ENCODE results near the gene L3MBTL4. TPM values are rescaled to one million over a fixed set of nuclear protein-coding genes. Genes with fewer than 3 reads are reported as not detected.

The L3MBTL4 gene
- total RNA-seq, 1 experiment from 2014 or later: 1.4 TPM

DNA sequence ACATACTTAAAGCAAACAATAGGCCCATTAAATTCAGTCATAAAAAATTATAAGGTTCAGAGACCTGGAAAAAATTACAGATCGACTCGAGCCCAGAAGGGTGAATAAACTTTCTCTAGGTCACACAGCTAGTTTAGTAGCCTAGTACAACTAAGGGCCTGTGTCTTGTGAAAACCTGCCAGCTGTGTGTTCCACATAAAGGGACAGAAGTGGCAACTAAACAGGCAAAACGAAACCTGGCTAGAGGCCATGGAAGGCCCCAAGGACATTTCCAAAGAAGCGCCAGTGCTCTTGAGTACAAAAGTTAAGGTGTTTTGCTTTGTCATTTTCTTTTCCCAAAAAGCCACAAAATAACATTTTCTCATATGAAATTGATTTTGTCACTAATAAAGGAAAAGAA is 164.9 kb downstream of the L3MBTL4 start:
- Mint-ChIP-seq H3K36me3 (no peaks in the 10 kb centered on the region), H3K9me3 (no peaks in the 10 kb centered on the region), H3K4me1 (no peaks in the 10 kb centered on the region), H3K4me3 (no peak overlapping the region), H3K27ac (no peak overlapping the region), H3K27me3 (ENCODE audit: low read depth) (no peaks in the 10 kb centered on the region)
- no peak for ATAC-seq
- TF ChIP-seq OVOL2 (CRISPR knock-in tag; IDR thresholded peaks at IDR 0.05; ENCODE audit: borderline replicate concordance) (no peak), ATF3 (CRISPR knock-in tag; conservative IDR thresholded peaks at IDR 0.05) (no peak), SP1 (CRISPR knock-in tag; conservative IDR thresholded peaks at IDR 0.05) (no peak), AFF4 (CRISPR knock-in tag; IDR thresholded peaks at IDR 0.05; ENCODE audit: borderline replicate concordance) (no peak), MYBL2 (CRISPR knock-in tag; IDR thresholded peaks at IDR 0.05) (no peak), HMGA2 (CRISPR knock-in tag; IDR thresholded peaks at IDR 0.05) (no peak), JAZF1 (CRISPR knock-in tag; IDR thresholded peaks at IDR 0.05) (no peak), ZNF423 (CRISPR knock-in tag; IDR thresholded peaks at IDR 0.05) (no peak), PRRX2 (CRISPR knock-in tag; IDR thresholded peaks at IDR 0.05) (no peak), ESRRA (CRISPR knock-in tag; IDR thresholded peaks at IDR 0.05; ENCODE audit: borderline replicate concordance) (no peak), E2F1 (CRISPR knock-in tag; IDR thresholded peaks at IDR 0.05) (no peak), FOXK1 (CRISPR knock-in tag; IDR thresholded peaks at IDR 0.05) (no peak), ZBTB21 (CRISPR knock-in tag; IDR thresholded peaks at IDR 0.05; ENCODE audit: borderline replicate concordance) (no peak)
- TF ChIP-seq, protein P1, sequence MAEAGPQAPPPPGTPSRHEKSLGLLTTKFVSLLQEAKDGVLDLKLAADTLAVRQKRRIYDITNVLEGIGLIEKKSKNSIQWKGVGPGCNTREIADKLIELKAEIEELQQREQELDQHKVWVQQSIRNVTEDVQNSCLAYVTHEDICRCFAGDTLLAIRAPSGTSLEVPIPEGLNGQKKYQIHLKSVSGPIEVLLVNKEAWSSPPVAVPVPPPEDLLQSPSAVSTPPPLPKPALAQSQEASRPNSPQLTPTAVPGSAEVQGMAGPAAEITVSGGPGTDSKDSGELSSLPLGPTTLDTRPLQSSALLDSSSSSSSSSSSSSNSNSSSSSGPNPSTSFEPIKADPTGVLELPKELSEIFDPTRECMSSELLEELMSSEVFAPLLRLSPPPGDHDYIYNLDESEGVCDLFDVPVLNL (CRISPR knock-in tag; IDR thresholded peaks at IDR 0.05; ENCODE audit: borderline replicate concordance, low read depth): no peak
- TF ChIP-seq, protein P2, sequence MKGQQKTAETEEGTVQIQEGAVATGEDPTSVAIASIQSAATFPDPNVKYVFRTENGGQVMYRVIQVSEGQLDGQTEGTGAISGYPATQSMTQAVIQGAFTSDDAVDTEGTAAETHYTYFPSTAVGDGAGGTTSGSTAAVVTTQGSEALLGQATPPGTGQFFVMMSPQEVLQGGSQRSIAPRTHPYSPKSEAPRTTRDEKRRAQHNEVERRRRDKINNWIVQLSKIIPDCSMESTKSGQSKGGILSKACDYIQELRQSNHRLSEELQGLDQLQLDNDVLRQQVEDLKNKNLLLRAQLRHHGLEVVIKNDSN (CRISPR knock-in tag; IDR thresholded peaks at IDR 0.05): no peak
- TF ChIP-seq, protein P3, sequence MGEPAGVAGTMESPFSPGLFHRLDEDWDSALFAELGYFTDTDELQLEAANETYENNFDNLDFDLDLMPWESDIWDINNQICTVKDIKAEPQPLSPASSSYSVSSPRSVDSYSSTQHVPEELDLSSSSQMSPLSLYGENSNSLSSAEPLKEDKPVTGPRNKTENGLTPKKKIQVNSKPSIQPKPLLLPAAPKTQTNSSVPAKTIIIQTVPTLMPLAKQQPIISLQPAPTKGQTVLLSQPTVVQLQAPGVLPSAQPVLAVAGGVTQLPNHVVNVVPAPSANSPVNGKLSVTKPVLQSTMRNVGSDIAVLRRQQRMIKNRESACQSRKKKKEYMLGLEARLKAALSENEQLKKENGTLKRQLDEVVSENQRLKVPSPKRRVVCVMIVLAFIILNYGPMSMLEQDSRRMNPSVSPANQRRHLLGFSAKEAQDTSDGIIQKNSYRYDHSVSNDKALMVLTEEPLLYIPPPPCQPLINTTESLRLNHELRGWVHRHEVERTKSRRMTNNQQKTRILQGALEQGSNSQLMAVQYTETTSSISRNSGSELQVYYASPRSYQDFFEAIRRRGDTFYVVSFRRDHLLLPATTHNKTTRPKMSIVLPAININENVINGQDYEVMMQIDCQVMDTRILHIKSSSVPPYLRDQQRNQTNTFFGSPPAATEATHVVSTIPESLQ (CRISPR knock-in tag; IDR thresholded peaks at IDR 0.05): no peak
- TF ChIP-seq, protein P4, sequence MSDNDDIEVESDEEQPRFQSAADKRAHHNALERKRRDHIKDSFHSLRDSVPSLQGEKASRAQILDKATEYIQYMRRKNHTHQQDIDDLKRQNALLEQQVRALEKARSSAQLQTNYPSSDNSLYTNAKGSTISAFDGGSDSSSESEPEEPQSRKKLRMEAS (CRISPR knock-in tag; IDR thresholded peaks at IDR 0.05): no peak
- TF ChIP-seq, protein P5, sequence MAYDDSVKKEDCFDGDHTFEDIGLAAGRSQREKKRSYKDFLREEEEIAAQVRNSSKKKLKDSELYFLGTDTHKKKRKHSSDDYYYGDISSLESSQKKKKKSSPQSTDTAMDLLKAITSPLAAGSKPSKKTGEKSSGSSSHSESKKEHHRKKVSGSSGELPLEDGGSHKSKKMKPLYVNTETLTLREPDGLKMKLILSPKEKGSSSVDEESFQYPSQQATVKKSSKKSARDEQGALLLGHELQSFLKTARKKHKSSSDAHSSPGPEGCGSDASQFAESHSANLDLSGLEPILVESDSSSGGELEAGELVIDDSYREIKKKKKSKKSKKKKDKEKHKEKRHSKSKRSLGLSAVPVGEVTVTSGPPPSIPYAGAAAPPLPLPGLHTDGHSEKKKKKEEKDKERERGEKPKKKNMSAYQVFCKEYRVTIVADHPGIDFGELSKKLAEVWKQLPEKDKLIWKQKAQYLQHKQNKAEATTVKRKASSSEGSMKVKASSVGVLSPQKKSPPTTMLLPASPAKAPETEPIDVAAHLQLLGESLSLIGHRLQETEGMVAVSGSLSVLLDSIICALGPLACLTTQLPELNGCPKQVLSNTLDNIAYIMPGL (CRISPR knock-in tag; IDR thresholded peaks at IDR 0.05): no peak
- TF ChIP-seq, protein P6, sequence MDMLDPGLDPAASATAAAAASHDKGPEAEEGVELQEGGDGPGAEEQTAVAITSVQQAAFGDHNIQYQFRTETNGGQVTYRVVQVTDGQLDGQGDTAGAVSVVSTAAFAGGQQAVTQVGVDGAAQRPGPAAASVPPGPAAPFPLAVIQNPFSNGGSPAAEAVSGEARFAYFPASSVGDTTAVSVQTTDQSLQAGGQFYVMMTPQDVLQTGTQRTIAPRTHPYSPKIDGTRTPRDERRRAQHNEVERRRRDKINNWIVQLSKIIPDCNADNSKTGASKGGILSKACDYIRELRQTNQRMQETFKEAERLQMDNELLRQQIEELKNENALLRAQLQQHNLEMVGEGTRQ (CRISPR knock-in tag; IDR thresholded peaks at IDR 0.05): no peak
- TF ChIP-seq, protein P7, sequence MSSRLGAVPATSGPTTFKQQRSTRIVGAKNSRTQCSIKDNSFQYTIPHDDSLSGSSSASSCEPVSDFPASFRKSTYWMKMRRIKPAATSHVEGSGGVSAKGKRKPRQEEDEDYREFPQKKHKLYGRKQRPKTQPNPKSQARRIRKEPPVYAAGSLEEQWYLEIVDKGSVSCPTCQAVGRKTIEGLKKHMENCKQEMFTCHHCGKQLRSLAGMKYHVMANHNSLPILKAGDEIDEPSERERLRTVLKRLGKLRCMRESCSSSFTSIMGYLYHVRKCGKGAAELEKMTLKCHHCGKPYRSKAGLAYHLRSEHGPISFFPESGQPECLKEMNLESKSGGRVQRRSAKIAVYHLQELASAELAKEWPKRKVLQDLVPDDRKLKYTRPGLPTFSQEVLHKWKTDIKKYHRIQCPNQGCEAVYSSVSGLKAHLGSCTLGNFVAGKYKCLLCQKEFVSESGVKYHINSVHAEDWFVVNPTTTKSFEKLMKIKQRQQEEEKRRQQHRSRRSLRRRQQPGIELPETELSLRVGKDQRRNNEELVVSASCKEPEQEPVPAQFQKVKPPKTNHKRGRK (CRISPR knock-in tag; IDR thresholded peaks at IDR 0.05; ENCODE audit: borderline replicate concordance): no peak
- ChIA-PET CTCF (no interaction called here), POLR2A (no interaction called here)
- no peak for DNase-seq (ENCODE audit: low spot score)

Measured in WTC11 (cell line).